ENCODE measurements around the gene FLOT1. TPM values are rescaled to one million over a fixed set of nuclear protein-coding genes. Genes with fewer than 3 reads are reported as not detected.
A peak's percentile ranks its signal among the peaks of the same experiment; 100 is the strongest.
"Not testable (repeated sequence)": the region's sequence is repeated elsewhere in the genome, so short reads cannot be mapped to it uniquely, and the experiment has no call there.

FLOT1 gene
- total RNA-seq, 2 donors from 2014 or later: 293 to 319 TPM

DNA sequence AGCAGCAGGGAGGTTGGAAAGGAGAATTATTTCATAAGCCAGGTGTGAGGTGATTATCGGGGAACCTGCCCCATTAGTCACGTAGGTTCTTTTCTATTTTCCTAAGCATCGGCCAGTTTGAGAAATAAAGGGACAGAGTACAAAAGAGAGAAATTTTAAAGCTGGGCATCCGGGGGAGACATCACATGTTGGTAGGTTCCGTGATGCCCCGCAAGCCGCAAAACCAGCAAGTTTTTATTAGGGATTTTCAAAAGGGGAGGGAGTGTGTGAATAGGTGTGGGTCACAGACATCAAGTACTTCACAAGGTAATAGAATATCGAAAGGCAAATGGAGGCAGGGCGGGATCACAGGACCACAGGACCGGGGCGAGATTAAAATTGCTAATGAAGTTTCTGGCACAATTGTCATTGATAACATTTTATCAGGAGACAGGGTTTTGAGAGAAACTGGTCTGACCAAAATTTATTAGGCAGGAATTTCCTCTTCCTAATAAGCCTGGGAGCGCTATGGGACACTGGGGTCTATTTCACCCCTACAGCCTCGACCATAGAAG lies 22.1 kb upstream of the FLOT1 start:
- H3K9me3 Mint-ChIP-seq; H3K27ac Mint-ChIP-seq; DNase-seq; H3K27me3 Mint-ChIP-seq (ENCODE audit: low read depth); H3K36me3 Mint-ChIP-seq (ENCODE audit: insufficient read depth in 2 of 2); ATAC-seq (replicated peaks in 1 of 2): not testable (repeated sequence)
- Mint-ChIP-seq H3K4me1 (ENCODE audit: low read depth) (peaks cover 90% of the 10 kb centered on the region), H3K4me3 (peak overlapping the region; percentile 37 to 59)

DNA sequence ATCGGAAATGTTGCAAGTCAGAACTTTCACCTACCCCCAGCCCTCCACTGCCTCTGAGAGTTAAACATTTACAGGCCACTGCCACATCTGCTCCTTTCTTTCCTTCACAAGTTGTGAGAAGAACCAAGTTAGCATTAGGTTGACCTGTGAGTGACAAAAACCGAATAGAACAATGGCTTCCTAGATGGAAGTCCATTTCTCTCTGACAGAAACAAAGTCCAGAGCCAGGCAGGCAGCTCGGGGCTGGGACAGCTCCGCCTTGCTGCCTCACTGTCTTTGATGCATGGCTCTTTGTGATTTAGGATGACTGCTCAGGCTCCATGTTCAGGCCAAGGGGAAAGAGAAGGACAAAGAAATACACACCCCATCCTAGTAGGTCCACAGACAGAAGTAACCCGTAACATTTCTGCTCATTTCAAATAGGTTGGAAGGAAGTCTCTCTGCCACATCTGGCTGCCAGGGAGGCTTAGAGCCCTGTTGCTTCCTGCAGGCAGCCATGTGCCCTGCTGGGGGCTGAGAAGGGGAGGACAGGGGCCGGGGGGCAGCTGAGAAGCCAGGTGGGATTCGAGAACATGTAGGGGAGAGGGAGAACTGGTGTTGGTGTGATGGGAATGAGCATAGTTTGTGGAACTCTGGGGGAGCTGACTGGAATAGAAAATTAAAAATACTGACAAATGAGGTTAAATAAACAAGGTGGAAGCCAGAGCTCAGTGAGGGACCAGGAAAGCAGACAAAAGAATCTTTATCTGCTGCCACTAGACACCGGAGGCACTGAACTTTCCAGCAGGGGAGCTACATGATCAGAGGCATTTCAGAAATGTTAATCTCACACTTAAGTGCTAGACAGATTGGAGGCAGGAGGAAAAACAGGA lies 21.4 kb upstream of the FLOT1 start:
- ATAC-seq (replicated peaks in 1 of 2): no peak
- peak overlapping the region; percentile 37 to 59 for H3K4me3 Mint-ChIP-seq

DNA sequence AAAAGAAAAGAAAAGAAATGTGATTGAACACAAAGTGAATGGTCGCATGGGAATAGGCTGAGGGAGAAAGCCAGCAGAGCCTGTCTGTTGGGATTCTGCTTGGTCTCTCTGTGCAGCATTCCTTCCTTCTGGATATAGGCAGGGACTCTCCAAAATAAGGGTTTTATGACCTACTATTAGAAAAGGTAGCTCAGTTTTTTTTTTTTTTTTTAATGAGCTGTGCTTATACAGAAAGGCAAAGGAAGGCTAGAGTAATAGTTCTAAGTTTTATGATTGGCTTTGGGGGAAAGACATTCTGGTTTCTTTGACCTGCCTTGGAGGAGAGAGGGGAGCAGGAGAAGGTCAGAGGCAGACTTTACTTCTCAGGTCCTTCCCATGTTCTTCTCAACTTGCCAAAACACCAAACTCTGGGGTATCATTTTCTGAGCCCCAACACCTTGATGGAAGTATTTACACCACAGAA lies 20.7 kb upstream of the FLOT1 start:
- Mint-ChIP-seq H3K27me3 (ENCODE audit: low read depth) (no peaks in the 10 kb centered on the region), H3K36me3 (ENCODE audit: insufficient read depth in 2 of 2) (peaks cover 0 to 6% of the 10 kb centered on the region in 2 donors), H3K4me1 (ENCODE audit: low read depth) (peaks cover 88% of the 10 kb centered on the region), H3K4me3 (peak overlapping the region in 1 of 2 donors; percentile 59), H3K9me3 (peaks cover 0 to 1% of the 10 kb centered on the region in 2 donors), H3K27ac (peak overlapping the region; percentile 79)
- no peak for ATAC-seq (replicated peaks in 1 of 2)
- no peak for DNase-seq

More for the DNA sequence above, 21.4 kb upstream of the FLOT1 start:
- Mint-ChIP-seq H3K36me3 (ENCODE audit: insufficient read depth in 2 of 2) (peaks cover 0 to 6% of the 10 kb centered on the region in 2 donors), H3K27me3 (ENCODE audit: low read depth) (no peaks in the 10 kb centered on the region), H3K4me1 (ENCODE audit: low read depth) (peaks cover 90% of the 10 kb centered on the region), H3K27ac (peak overlapping the region; percentile 79), H3K9me3 (peaks cover 0 to 1% of the 10 kb centered on the region in 2 donors)
- no peak for DNase-seq

DNA sequence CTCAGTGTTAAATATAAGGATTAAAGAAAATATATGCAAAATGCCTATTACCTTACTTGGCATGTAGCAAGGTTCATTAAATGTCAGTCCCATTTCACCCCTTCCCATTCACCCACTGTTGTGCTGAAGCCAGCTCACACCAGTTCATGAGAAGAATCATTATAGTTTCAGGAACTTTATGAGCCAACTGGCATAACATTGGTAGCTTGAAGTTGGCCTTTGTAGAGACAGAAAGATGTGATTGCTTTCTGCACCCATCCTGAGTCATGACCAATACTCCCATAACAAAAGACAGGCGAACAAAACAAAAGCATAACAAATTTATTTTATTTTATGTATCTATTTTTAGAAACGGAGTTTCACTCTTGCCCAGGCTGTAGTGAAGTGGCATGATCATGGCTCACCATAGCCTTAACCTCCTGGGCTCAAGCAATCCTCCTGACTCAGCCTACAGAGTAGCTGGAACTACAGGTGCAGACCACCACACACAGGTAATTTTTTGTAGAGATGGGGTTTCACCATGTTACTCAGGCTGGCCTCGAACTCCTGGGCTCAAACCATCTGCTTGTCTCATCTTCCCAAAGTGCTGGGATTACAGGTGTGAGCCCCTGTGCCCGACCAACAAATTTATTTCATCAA lies 19.4 kb upstream of the FLOT1 start:
- ATAC-seq (replicated peaks in 1 of 2) (peak; percentile 80 to 86), DNase-seq (peak in 1 of 2 donors; percentile 24)
- Mint-ChIP-seq H3K27me3 (ENCODE audit: low read depth) (no peaks in the 10 kb centered on the region), H3K4me1 (ENCODE audit: low read depth) (peaks cover 80% of the 10 kb centered on the region), H3K4me3 (peak overlapping the region; percentile 6 to 40), H3K9me3 (no peaks in the 10 kb centered on the region), H3K27ac (peak overlapping the region; percentile 74), H3K36me3 (ENCODE audit: insufficient read depth in 2 of 2) (peaks cover 1 to 5% of the 10 kb centered on the region in 2 donors)

DNA sequence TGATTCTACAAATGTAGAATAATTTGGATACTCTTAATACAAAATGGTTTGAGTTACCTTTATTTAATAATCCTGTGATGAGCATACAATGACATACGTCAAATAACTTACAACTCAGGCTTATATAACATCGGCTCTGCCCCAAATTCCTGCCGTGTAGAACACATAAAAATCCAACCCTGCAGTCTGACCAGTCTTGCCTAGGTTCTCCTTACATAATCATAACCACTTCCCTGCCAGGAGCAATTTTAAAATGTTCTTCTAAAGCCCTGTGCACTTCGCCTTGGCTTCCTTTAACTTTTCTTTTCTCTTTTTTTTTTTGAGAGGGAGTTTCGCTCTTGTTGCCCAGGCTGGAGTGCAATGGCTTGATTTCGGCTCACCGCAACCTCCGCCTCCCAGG lies 18.1 kb upstream of the FLOT1 start:
- Mint-ChIP-seq H3K4me3 (no peak overlapping the region), H3K36me3 (ENCODE audit: insufficient read depth in 2 of 2) (peaks cover 1 to 5% of the 10 kb centered on the region in 2 donors), H3K27me3 (ENCODE audit: low read depth) (no peaks in the 10 kb centered on the region), H3K4me1 (ENCODE audit: low read depth) (peaks cover 70% of the 10 kb centered on the region), H3K27ac (no peak overlapping the region), H3K9me3 (no peaks in the 10 kb centered on the region)
- ATAC-seq (replicated peaks in 1 of 2) (no peak), DNase-seq (no peak)

DNA sequence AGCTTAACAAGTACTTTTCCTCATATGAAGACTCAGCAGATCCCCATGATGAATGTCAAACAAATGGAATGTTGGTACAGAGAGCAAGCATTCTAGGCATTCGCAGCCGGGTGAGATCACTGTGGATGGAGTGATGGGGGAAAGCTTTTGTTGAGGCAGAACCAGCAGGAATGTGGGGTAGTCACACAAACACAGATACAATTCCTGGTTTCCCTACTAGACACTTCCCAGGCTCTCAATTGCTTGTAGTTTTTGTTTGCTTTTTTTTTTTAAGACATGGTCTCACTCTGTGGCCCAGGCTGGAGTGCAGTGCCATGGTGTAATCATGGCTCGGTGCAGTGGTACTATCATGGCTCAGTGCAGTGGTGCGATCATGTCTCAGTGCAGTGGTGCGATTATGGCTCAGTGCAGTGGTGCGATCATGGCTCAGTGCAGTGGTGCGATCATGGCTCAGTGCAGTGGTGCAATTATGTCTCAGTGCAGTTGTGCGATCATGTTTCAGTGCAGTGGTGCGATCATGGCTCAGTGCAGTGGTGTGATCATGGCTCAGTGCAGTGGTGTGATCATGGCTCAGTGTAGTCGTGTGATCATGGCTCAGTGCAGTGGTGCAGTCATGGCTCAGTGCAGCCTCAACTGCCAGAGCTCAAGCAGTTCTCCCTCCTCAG lies 17.2 kb upstream of the FLOT1 start:
- no peak overlapping the region for H3K4me3 Mint-ChIP-seq
- DNase-seq: no peak
- no peak overlapping the region for H3K27ac Mint-ChIP-seq
- no peak for ATAC-seq (replicated peaks in 1 of 2)
- H3K4me1 Mint-ChIP-seq (ENCODE audit: low read depth): peaks cover 64% of the 10 kb centered on the region
- no peaks in the 10 kb centered on the region for H3K27me3 Mint-ChIP-seq (ENCODE audit: low read depth)
- H3K36me3 Mint-ChIP-seq (ENCODE audit: insufficient read depth in 2 of 2): peaks cover 1 to 5% of the 10 kb centered on the region in 2 donors
- H3K9me3 Mint-ChIP-seq: no peaks in the 10 kb centered on the region

DNA sequence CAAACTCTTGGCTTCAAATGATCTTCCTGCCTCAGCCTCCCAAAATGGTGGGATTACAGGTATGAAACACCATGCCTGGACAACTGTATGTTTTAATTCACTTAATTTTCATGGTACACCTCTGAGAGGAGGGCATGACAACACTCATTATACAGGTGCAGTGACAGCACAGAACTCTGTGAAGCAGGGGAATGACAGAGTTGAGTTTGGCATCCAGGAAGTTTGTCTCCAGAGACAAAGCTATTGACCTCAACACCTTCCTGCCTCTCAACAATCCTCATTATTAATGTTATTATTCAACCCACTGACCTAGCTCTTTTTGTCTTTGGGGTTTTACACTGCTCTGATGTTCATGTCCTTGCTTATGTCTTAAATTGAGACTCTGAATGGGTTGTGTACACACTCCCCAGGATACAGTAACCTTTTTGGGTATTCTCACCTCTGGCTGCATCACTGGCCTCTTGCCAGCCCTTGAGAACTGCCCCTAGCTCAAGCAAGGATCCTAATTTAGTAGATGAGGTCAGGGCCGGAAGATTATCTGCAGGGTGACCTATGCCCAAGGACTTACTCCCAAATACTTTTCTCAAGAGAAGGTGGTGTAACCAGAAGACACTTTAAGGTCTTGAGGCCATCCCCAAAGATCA lies 14.9 kb upstream of the FLOT1 start:
- H3K4me1 Mint-ChIP-seq (ENCODE audit: low read depth): peaks cover 53% of the 10 kb centered on the region
- no peaks in the 10 kb centered on the region for H3K9me3 Mint-ChIP-seq
- ATAC-seq (replicated peaks in 1 of 2): no peak
- no peak for DNase-seq
- H3K27ac Mint-ChIP-seq: peak overlapping the region; percentile 10
- H3K27me3 Mint-ChIP-seq (ENCODE audit: low read depth): no peaks in the 10 kb centered on the region
- H3K4me3 Mint-ChIP-seq: no peak overlapping the region
- peaks cover 0 to 1% of the 10 kb centered on the region in 2 donors for H3K36me3 Mint-ChIP-seq (ENCODE audit: insufficient read depth in 2 of 2)

DNA sequence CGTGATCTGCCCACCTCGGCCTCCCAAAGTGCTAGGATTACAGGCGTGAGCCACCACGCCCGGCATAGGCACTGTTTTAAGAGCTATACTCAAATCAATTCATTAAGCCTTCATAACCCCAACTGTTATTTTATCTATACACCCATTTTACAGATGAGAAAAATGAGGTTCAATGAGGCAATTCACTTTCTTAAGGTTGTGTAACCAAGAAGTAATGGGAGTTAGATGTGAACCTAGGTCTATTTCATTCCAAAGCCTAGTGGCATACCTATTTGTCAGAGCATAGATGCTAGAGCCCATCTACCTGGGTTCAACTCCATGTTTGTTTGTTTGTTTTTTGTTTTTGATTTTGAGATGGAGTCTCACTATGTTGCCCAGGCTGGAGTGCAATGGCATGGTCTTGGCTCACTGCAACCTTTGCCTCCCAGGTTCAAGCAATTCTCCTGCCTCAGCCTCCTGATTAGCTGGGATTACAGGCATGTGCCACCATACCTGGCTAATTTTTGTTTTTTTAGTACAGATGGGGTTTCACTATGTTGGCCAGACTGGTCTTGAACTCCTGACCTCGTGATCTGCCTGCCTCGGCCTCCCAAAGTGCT lies 14.0 kb upstream of the FLOT1 start:
- DNase-seq; H3K36me3 Mint-ChIP-seq (ENCODE audit: insufficient read depth in 2 of 2): not testable (repeated sequence)

DNA sequence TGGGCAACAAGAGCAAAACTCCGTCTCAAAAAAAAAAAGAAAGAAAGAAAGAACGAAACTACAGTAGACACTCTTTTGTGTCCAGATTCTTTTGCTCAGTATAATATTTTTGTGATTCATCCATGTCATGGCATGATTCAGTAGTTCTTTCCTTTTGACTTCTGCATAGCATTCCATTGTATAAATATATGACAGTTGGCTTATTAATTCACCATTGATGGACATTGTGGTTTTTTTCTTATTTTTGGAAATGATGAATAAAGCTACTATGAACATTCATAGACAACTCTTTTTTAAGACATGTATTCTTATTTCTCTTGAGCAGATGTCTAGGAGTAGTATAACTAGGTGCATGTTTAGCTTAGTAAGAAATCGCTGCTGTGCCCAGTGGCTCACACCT lies 12.1 kb upstream of the FLOT1 start:
- Mint-ChIP-seq H3K4me3 (no peak overlapping the region), H3K27me3 (ENCODE audit: low read depth) (no peaks in the 10 kb centered on the region), H3K4me1 (ENCODE audit: low read depth) (peaks cover 41% of the 10 kb centered on the region), H3K27ac (no peak overlapping the region), H3K9me3 (no peaks in the 10 kb centered on the region), H3K36me3 (ENCODE audit: insufficient read depth in 2 of 2) (peaks cover 0 to 1% of the 10 kb centered on the region in 2 donors)
- ATAC-seq (replicated peaks in 1 of 2): peak in 1 of 2 donors; percentile 32
- no peak for DNase-seq

More for the DNA sequence above, 14.0 kb upstream of the FLOT1 start:
- not testable (repeated sequence) for ATAC-seq (replicated peaks in 1 of 2); H3K9me3 Mint-ChIP-seq; H3K4me3 Mint-ChIP-seq; H3K27me3 Mint-ChIP-seq (ENCODE audit: low read depth); H3K27ac Mint-ChIP-seq
- peaks cover 51% of the 10 kb centered on the region for H3K4me1 Mint-ChIP-seq (ENCODE audit: low read depth)

DNA sequence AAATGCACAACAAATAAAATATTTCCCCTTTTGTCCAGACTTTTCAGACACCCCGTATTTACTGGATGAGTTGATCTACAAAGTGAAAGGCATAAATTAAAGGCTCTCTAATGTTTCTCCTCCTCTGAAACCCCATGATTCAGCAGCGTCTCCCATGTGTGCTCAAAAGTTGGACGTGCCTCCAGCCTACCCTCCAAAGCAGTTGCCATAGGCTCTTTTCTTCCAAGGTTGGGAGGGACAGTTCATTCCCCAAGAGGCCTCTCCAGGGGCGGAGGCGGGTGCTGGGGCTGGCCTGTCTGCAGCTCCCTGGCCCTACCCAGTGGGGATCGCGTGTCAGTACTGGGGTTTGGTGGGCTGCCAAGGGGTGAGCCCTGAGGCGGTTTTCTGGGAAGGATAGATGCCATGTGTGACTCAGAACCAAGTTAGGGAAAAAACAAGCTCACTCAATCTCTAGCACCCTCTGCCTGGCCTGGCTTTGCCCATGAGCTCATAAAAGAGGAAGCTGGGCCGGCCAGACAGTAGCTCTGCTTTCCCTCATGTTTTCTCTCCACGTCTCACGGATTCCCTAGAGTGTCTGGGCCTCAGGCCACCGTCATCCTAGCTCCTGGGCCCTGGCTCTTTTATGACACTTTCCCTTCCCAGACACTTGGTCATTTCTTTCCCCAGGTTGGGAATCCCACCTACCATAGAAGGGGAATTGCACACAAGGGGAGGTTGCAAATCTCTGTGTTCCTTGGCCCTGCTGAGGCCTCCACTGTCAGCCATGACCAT lies 9.9 kb upstream of the FLOT1 start:
- Mint-ChIP-seq H3K4me1 (ENCODE audit: low read depth) (peaks cover 45% of the 10 kb centered on the region), H3K27me3 (ENCODE audit: low read depth) (no peaks in the 10 kb centered on the region), H3K27ac (no peak overlapping the region), H3K4me3 (no peak overlapping the region), H3K36me3 (ENCODE audit: insufficient read depth in 2 of 2) (peaks cover 0 to 1% of the 10 kb centered on the region in 2 donors), H3K9me3 (no peaks in the 10 kb centered on the region)
- ATAC-seq (replicated peaks in 1 of 2) (no peak), DNase-seq (no peak)

DNA sequence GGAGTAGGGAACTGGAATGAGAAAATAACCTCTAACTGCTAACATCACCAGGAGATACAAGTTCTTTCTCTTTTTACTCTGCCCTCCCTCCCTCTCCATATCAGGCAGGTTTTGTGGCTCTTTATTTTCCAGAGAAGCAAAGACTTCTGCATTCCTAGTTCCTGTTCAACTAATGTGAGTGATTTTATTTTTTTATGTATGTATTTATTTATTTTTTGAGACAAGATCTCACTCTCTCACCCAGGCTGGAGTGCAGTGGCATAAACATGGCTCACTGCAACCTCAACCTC lies 7.8 kb upstream of the FLOT1 start:
- Mint-ChIP-seq H3K36me3 (ENCODE audit: insufficient read depth in 2 of 2) (no peaks in the 10 kb centered on the region), H3K9me3 (no peaks in the 10 kb centered on the region), H3K27ac (no peak overlapping the region), H3K27me3 (ENCODE audit: low read depth) (no peaks in the 10 kb centered on the region), H3K4me1 (ENCODE audit: low read depth) (peaks cover 61% of the 10 kb centered on the region), H3K4me3 (no peak overlapping the region)
- ATAC-seq (replicated peaks in 1 of 2) (no peak), DNase-seq (no peak)

All from activated T-cell treated with anti-CD3 and anti-CD28 coated beads, Interleukin-2, amount 50 U/mL, for 72 hours (primary cell).